NK-92 treated with Interleukin-12 subunit alpha and Interleukin-12 subunit beta, amount 100 ng/mL, for 24 hours (cell line): ENCODE results near the gene SLC7A5.
"Not testable (repeated sequence)": the region's sequence is repeated elsewhere in the genome, so short reads cannot be mapped to it uniquely, and the experiment has no call there.

Experiments used
- DNase-seq: peaks from one replicate; lab custom pipeline; 2025; lab: John Stamatoyannopoulos, UW

SLC7A5 gene

GRCh38 chr16:87822108-87822970 is 47.0 kb downstream of the SLC7A5 start:
- DNase-seq = no peak

- DNase-seq = no peak
These were observed 47.8 kb downstream of the SLC7A5 start for GRCh38 chr16:87821376-87822107.

- no peak for DNase-seq
These were observed 49.3 kb downstream of the SLC7A5 start for GRCh38 chr16:87819983-87820382.

- no peak for DNase-seq
These were observed 50.0 kb downstream of the SLC7A5 start for GRCh38 chr16:87819282-87819681.

GRCh38 chr16:87818533-87819161 is 50.7 kb downstream of the SLC7A5 start:
- DNase-seq = no peak

GRCh38 chr16:87817910-87818309 is 51.4 kb downstream of the SLC7A5 start:
- no peak for DNase-seq

GRCh38 chr16:87817370-87817769 is 51.9 kb downstream of the SLC7A5 start:
- DNase-seq = not testable (repeated sequence)

GRCh38 chr16:87816507-87817100 is 52.7 kb downstream of the SLC7A5 start:
- no peak for DNase-seq

- no peak for DNase-seq
These were observed 53.7 kb downstream of the SLC7A5 start for GRCh38 chr16:87815567-87815966.

GRCh38 chr16:87812200-87812656 is 57.1 kb downstream of the SLC7A5 start:
- no peak for DNase-seq

GRCh38 chr16:87811454-87811853 is 57.9 kb downstream of the SLC7A5 start:
- DNase-seq = not testable (repeated sequence)

GRCh38 chr16:87809150-87809902 is 60.0 kb downstream of the SLC7A5 start:
- DNase-seq = no peak

GRCh38 chr16:87808108-87808507 is 61.2 kb downstream of the SLC7A5 start:
- no peak for DNase-seq

GRCh38 chr16:87806641-87807546 is 62.4 kb downstream of the SLC7A5 start:
- DNase-seq = no peak

- no peak for DNase-seq
These were observed 63.1 kb downstream of the SLC7A5 start for GRCh38 chr16:87806261-87806640.

GRCh38 chr16:87803385-87803784 is 65.9 kb downstream of the SLC7A5 start:
- DNase-seq = no peak

GRCh38 chr16:87802670-87803069 is 66.6 kb downstream of the SLC7A5 start:
- DNase-seq = no peak

- DNase-seq = no peak
These were observed 67.5 kb downstream of the SLC7A5 start for GRCh38 chr16:87801679-87802259.

GRCh38 chr16:87800497-87800896 is 68.8 kb downstream of the SLC7A5 start:
- no peak for DNase-seq

- DNase-seq = no peak
These were observed 74.0 kb downstream of the SLC7A5 start for GRCh38 chr16:87795336-87795735.
